Spleen (tissue), 11 donors: ENCODE data around the gene HNF1B. TPM values are rescaled to one million over a fixed set of nuclear protein-coding genes. Genes with fewer than 3 reads are reported as not detected.

Source experiments
- DNase-seq: peaks from one replicate; pipeline ENCODE4 v3.0.0-alpha.2; 2020
- H3K27ac ChIP-seq, 8 donors: fragments of 200-600 bp; sonication (generic) in 7 of 8; 1 replicate in 4 of 8; 2 replicates in 4 of 8; pipeline versions ENCODE4 v1.5.0 to v1.8.0; 2016 to 2021; ENCODE audit warnings: inconsistent platforms in 4 of 8, mild to moderate bottlenecking in 4 of 8, moderate library complexity in 1 of 8
- H3K27me3 ChIP-seq, 7 donors: fragments of 200-600 bp; sonication (generic) in 6 of 7; replicated peaks in 1 of 7; 1 replicate in 4 of 7; 2 replicates in 3 of 7; pipeline versions ENCODE4 v1.5.0 to v1.8.0; 2016 to 2021; ENCODE audit warnings: inconsistent platforms in 3 of 7, mild to moderate bottlenecking in 1 of 7
- H3K36me3 ChIP-seq, 6 donors: fragments of 200-600 bp; sonication (generic) in 5 of 6; 1 replicate in 4 of 6; 2 replicates in 2 of 6; pipeline versions ENCODE4 v1.5.0 to v1.8.0; 2016 to 2021; ENCODE audit warnings: inconsistent platforms in 2 of 6
- H3K4me1 ChIP-seq, 6 donors: fragments of 200-600 bp; sonication (generic) in 5 of 6; 1 replicate in 3 of 6; 2 replicates in 3 of 6; pipeline versions ENCODE4 v1.5.0 to v1.8.0; 2016 to 2021; ENCODE audit warnings: inconsistent platforms in 3 of 6
- H3K4me3 ChIP-seq, 8 donors: fragments of 200-600 bp; sonication (generic) in 7 of 8; 1 replicate in 4 of 8; 2 replicates in 4 of 8; pipeline versions ENCODE4 v1.5.0 to v1.8.0; 2016 to 2021; ENCODE audit warnings: inconsistent platforms in 4 of 8, mild to moderate bottlenecking in 4 of 8, moderate library complexity in 2 of 8
- H3K9me3 ChIP-seq, 8 donors: fragments of 200-600 bp; sonication (generic) in 7 of 8; 1 replicate in 4 of 8; 2 replicates in 4 of 8; pipeline versions ENCODE4 v1.5.0 to v1.8.0; 2016 to 2021; ENCODE audit warnings: inconsistent platforms in 4 of 8
- POLR2A ChIP-seq, 3 donors: fragments of 450-650 bp; IDR thresholded peaks; one replicate each; pipeline ENCODE4 v1.5.1; 2017; ENCODE audit warnings: antibody characterized with exemption in 3 of 3, mild to moderate bottlenecking in 1 of 3
- POLR2AphosphoS5 ChIP-seq, 3 donors: sonication (generic); formaldehyde crosslinking; IDR thresholded peaks; one replicate each; pipeline ENCODE4 v1.5.1; 2017; ENCODE audit warnings: antibody characterized with exemption in 3 of 3
- WGBS, 5 donors: extraction: QIAGEN DNeasy Blood & Tissue Kit in 3 of 5; methylation state at CpG; one replicate each; pipeline versions ENCODE4 v1.1.5 to v1.1.7; 2013 to 2018; 5-methylcytosine and 5-hydroxymethylcytosine counted together
- intact Hi-C: fragments of 100-400 bp; cut with DNase I; formaldehyde crosslinking; loops from one replicate; pipeline ENCODE4 v1.15.0; 2023; ENCODE audit warnings: low total_unique reads
- polyA plus RNA-seq, 3 donors: library from polyadenylated mRNA; stranded (reverse); fragments of 200-250 nt; gene quantifications; one replicate each; pipeline ENCODE4 v1.2.1, GENCODE V29; 2013
- total RNA-seq, 7 donors: library from RNA; depleted of rRNA in 3 of 7; stranded (reverse); fragments of >200 nt in 3 of 7; fragmentation: NEBNext Ultra II Directional in 4 of 7; extraction: Animal tissue kit (Norgen Biotek cat#: 25700) in 4 of 7; gene quantifications; one replicate each; pipeline versions ENCODE4 v1.1.0 to v1.2.1, GENCODE V29; 2016 to 2021
- TF ChIP-seq, protein P1 (sequence below), 11 experiments: fragments of 200-600 bp in 7 of 11; fragments of 450-650 bp in 4 of 11; sonication (generic) in 4 of 11; IDR thresholded peaks in 8 of 11; conservative IDR thresholded peaks in 3 of 11; 1 replicate in 7 of 11; 2 replicates in 4 of 11; pipeline versions ENCODE4 v1.4.0 to v1.8.0; 2016 to 2021; ENCODE audit warnings: antibody characterized with exemption in 11 of 11, inconsistent platforms in 4 of 11, mild to moderate bottlenecking in 1 of 11
- donor health status: healthy with polysubstance abuse.
- donor health status: DM: no; HTN: no; CAD: no; lungs with moderate emphysema.
- donor health status: DM: no; HTN: no; CAD: no.
- donor health status: Bipolar disorder and iron deficiency.
- donor health status: healthy.
- donor health status: DM: no; HTN: no; CAD: no.
- donor health status: DM: yes; HTN: yes; CAD: no.

Gene HNF1B
- total and polyA plus RNA-seq, 10 donors, result 0.06 to 0.12 (median 0.07) TPM; not detected in 7

DNA sequence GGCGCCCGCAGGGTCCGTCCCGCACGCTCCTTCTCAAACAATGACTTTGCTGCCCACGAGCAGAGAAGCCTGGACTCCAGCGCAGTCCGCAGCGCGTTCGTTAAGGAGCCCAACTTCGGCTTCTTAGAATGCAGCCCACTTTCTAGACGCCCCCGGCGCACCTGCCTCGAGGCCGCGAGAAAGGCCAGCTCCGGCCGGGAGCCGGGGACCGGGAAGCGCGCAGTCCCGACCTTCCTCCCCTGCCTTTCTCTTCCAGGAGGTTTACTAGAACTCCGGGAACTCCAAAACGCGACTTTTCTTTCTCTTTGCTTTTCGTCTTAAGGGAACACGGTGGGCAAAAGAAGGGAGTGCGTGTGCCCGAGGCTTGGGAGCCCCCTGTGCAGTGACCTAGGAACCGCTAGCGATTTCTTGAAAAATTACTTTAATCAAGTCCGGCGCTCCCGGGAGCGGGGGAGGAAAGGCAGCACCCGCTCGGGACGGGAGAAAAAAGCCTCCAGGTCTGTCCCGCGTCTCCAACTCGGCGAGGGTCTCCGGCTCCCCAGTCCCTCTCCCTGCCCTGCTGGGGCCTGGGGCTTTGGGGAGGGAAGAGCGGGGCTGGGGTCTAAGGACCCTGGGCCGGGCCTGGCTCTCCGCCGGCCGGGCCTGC is 2.6 kb downstream of the HNF1B start:
- peak overlapping the region; percentile 0 to 59 (median 30) for H3K4me3 ChIP-seq
- peaks cover 25 to 100% (median 98%) of the 10 kb centered on the region in 7 donors for H3K27me3 ChIP-seq

DNA sequence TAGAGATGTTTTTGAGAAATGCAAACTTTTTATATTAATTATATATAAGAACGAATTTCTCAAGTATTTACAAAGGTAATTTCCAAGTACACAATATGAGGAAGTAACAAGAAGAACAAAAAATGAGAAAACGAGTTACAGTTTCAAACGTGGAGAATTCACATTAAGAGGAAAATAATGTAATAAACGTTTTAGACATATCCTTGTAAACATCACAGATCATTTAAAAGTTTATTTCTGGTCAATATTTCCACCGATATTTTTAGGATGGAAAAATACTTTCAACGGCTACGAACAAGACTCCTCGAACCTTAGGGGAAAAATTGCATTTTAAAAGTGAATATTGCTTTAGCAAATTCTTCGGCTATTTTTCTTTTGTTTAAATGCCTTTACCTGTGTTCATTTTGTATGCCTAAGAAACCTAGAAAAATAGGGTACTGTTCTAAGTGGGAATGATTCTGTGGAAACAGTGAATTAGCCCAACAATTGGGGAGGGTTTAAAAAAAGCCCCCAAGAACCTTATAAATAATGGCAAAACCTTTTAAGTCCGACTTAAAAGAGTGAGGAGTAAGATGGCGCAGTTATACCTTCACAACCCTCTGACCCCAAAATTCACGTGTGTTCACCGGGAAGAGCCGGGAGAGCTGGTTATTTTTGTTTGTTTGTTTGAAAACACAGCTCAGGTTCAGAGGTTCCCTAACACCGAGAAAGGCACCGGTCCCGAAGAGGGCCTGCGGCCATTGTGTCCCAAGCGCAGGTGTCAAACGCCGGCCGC is 3.3 kb downstream of the HNF1B start:
- H3K27ac ChIP-seq, result no peak overlapping the region
- intact Hi-C loops, result no loop called here

More for the DNA sequence above, 2.6 kb downstream of the HNF1B start:
- Histone ChIP-seq H3K36me3 (no peaks in the 10 kb centered on the region), H3K27ac (no peak overlapping the region), H3K4me1 (peaks cover 33 to 54% (median 44%) of the 10 kb centered on the region in 6 donors), H3K9me3 (no peaks in the 10 kb centered on the region)
- intact Hi-C loops, result no loop called here
- 1 to 3% (median 3%) methylated on average over 34 to 51 of the region's 51 CpGs for WGBS, 5 donors
- no peak for DNase-seq
- TF ChIP-seq, protein P1, sequence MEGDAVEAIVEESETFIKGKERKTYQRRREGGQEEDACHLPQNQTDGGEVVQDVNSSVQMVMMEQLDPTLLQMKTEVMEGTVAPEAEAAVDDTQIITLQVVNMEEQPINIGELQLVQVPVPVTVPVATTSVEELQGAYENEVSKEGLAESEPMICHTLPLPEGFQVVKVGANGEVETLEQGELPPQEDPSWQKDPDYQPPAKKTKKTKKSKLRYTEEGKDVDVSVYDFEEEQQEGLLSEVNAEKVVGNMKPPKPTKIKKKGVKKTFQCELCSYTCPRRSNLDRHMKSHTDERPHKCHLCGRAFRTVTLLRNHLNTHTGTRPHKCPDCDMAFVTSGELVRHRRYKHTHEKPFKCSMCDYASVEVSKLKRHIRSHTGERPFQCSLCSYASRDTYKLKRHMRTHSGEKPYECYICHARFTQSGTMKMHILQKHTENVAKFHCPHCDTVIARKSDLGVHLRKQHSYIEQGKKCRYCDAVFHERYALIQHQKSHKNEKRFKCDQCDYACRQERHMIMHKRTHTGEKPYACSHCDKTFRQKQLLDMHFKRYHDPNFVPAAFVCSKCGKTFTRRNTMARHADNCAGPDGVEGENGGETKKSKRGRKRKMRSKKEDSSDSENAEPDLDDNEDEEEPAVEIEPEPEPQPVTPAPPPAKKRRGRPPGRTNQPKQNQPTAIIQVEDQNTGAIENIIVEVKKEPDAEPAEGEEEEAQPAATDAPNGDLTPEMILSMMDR (IDR thresholded peaks at IDR 0.05 in 8 of 11, conservative IDR thresholded peaks at IDR 0.05 in 3 of 11), result no peak
- TF ChIP-seq POLR2AphosphoS5 (IDR thresholded peaks at IDR 0.05) (peak in 2 of 3 donors; percentile 15 to 47), POLR2A (IDR thresholded peaks at IDR 0.05) (no peak)

DNA sequence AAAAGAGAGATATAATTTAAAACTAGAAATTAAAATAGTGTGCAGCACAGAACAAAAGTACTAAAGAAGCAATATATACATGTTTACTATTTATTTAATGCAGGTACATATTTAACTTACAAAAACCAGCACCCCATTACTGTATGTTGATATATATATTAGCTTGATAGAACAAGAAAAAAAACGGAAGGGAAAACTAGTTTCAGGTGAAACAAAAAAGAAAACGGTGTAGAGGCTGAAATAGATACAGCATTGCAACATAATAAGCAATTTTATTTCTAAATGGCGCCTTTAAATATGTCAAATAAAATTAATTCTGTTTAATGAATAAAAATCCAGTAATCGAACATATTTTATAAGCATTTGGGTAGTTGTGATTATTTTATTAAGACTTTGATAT is 3.9 kb downstream of the HNF1B start:
- Histone ChIP-seq H3K4me1 (peaks cover 33 to 49% (median 44%) of the 10 kb centered on the region in 6 donors), H3K27me3 (peaks cover 25 to 100% (median 88%) of the 10 kb centered on the region in 7 donors), H3K4me3 (no peak overlapping the region), H3K36me3 (no peaks in the 10 kb centered on the region), H3K27ac (no peak overlapping the region), H3K9me3 (no peaks in the 10 kb centered on the region)
- DNase-seq, result no peak
- intact Hi-C loops, result no loop called here
- 17 to 27% (median 22%) methylated on average over 4 of the region's 4 CpGs for WGBS, 5 donors
- TF ChIP-seq POLR2AphosphoS5 (IDR thresholded peaks at IDR 0.05) (no peak), POLR2A (IDR thresholded peaks at IDR 0.05) (no peak)
- TF ChIP-seq, protein P1 (IDR thresholded peaks at IDR 0.05 in 8 of 11, conservative IDR thresholded peaks at IDR 0.05 in 3 of 11), result no peak

More for the DNA sequence above, 3.3 kb downstream of the HNF1B start:
- Histone ChIP-seq H3K4me3 (peak overlapping the region in 7 of 8 donors; percentile 9 to 59 (median 32)), H3K4me1 (peaks cover 33 to 54% (median 44%) of the 10 kb centered on the region in 6 donors), H3K27me3 (peaks cover 25 to 100% (median 95%) of the 10 kb centered on the region in 7 donors), H3K36me3 (no peaks in the 10 kb centered on the region), H3K9me3 (no peaks in the 10 kb centered on the region)
- 9 to 16% (median 10%) methylated on average over 22 of the region's 22 CpGs for WGBS, 5 donors
- no peak for DNase-seq
- TF ChIP-seq POLR2A (IDR thresholded peaks at IDR 0.05) (no peak), POLR2AphosphoS5 (IDR thresholded peaks at IDR 0.05) (no peak)
- TF ChIP-seq, protein P1 (IDR thresholded peaks at IDR 0.05 in 8 of 11, conservative IDR thresholded peaks at IDR 0.05 in 3 of 11), result no peak

DNA sequence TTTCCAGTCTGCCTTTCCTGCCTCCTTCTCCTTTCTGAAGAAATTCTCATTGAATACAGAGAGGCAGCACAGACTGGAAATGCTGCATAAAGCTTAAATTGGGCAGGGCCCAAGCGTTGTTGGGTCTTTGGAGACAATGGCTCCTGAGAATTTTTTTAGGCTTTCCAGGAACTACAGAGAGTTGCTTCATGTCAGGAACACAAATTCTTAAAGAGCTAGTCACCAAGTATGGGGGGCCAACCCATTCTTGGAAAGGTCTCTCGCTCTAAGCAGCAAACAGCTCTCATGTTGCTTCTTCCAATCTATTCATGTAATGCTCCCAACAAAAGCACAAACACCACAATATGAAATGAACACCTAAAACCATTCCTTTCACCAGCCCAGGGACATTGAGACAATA is 6.9 kb downstream of the HNF1B start:
- H3K36me3 ChIP-seq, result no peaks in the 10 kb centered on the region
- no peak overlapping the region for H3K4me3 ChIP-seq
- WGBS, 5 donors, result 60 to 76% (median 67%) methylated on average over 2 of the region's 2 CpGs
- no peak for DNase-seq
- intact Hi-C loops, result no loop called here
- peaks cover 10 to 19% (median 16%) of the 10 kb centered on the region in 6 donors for H3K4me1 ChIP-seq
- no peaks in the 10 kb centered on the region for H3K9me3 ChIP-seq
- no peak overlapping the region for H3K27ac ChIP-seq
- TF ChIP-seq, protein P1 (IDR thresholded peaks at IDR 0.05 in 8 of 11, conservative IDR thresholded peaks at IDR 0.05 in 3 of 11), result no peak
- TF ChIP-seq POLR2A (IDR thresholded peaks at IDR 0.05) (no peak), POLR2AphosphoS5 (IDR thresholded peaks at IDR 0.05) (no peak)
- H3K27me3 ChIP-seq, result peaks cover 14 to 84% (median 62%) of the 10 kb centered on the region in 7 donors
